ENCODE data around the gene LTBP3.
"Not testable (repeated sequence)": the region's sequence is repeated elsewhere in the genome, so short reads cannot be mapped to it uniquely, and the experiment has no call there.

Gene LTBP3

GRCh38 chr11:65518941-65519549, 39.1 kb downstream of the LTBP3 start:
- in situ Hi-C loops (cut with MboI; ENCODE audit: low sequenced_read_pairs): not testable (repeated sequence)

GRCh38 chr11:65516135-65516968, 41.8 kb downstream of the LTBP3 start:
- in situ Hi-C loops (cut with MboI; ENCODE audit: low sequenced_read_pairs): no loop called here

- in situ Hi-C loops (cut with MboI; ENCODE audit: low sequenced_read_pairs): not testable (repeated sequence)
These were observed 45.8 kb downstream of the LTBP3 start for GRCh38 chr11:65512311-65512710.

- in situ Hi-C loops (cut with MboI; ENCODE audit: low sequenced_read_pairs): loop anchor here (5.0 kb wide), 1 partner anchor 135 kb away; no protein-coding TSS in a partner anchor
These were observed 51.2 kb downstream of the LTBP3 start for GRCh38 chr11:65506772-65507505.

- in situ Hi-C loops (cut with MboI; ENCODE audit: low sequenced_read_pairs): loop anchor here (5.0 kb wide), 1 partner anchor 134 kb away; no protein-coding TSS in a partner anchor
These were observed 51.8 kb downstream of the LTBP3 start for GRCh38 chr11:65506290-65506771.

GRCh38 chr11:65505466-65506289, 52.5 kb downstream of the LTBP3 start:
- in situ Hi-C loops (cut with MboI; ENCODE audit: low sequenced_read_pairs): loop anchor here (5.0 kb wide), 1 partner anchor 133 kb away; no protein-coding TSS in a partner anchor

GRCh38 chr11:65504674-65505465, 53.3 kb downstream of the LTBP3 start:
- in situ Hi-C loops (cut with MboI; ENCODE audit: low sequenced_read_pairs): loop anchor here (5.0 kb wide), 1 partner anchor 133 kb away; no protein-coding TSS in a partner anchor

- in situ Hi-C loops (cut with MboI; ENCODE audit: low sequenced_read_pairs): no loop called here
These were observed 54.0 kb downstream of the LTBP3 start for GRCh38 chr11:65503949-65504673.

- in situ Hi-C loops (cut with MboI; ENCODE audit: low sequenced_read_pairs): no loop called here
These were observed 54.7 kb downstream of the LTBP3 start for GRCh38 chr11:65503368-65503948.

- in situ Hi-C loops (cut with MboI; ENCODE audit: low sequenced_read_pairs): no loop called here
These were observed 55.4 kb downstream of the LTBP3 start for GRCh38 chr11:65502555-65503367.

GRCh38 chr11:65502274-65502554, 55.9 kb downstream of the LTBP3 start:
- in situ Hi-C loops (cut with MboI; ENCODE audit: low sequenced_read_pairs): no loop called here

GRCh38 chr11:65501472-65502273, 56.5 kb downstream of the LTBP3 start:
- in situ Hi-C loops (cut with MboI; ENCODE audit: low sequenced_read_pairs): no loop called here

- in situ Hi-C loops (cut with MboI; ENCODE audit: low sequenced_read_pairs): no loop called here
These were observed 57.0 kb downstream of the LTBP3 start for GRCh38 chr11:65501186-65501471.

- in situ Hi-C loops (cut with MboI; ENCODE audit: low sequenced_read_pairs): no loop called here
These were observed 57.6 kb downstream of the LTBP3 start for GRCh38 chr11:65500387-65501185.

GRCh38 chr11:65499713-65500386, 58.3 kb downstream of the LTBP3 start:
- in situ Hi-C loops (cut with MboI; ENCODE audit: low sequenced_read_pairs): no loop called here
